A549 (cell line): ENCODE measurements around the gene WDR38.

ENCODE experiments used
- BHLHE40 ChIP-seq: IDR thresholded peaks from 2 replicates; pipeline ENCODE4 v1.6.1; 2012; ENCODE audit warnings: low read depth, low read length, inconsistent platforms
- CHD4 ChIP-seq: fragments of 200-600 bp; sonication (generic); IDR thresholded peaks from 2 replicates; pipeline ENCODE4 v1.6.1; 2016; ENCODE audit warnings: antibody characterized with exemption, mild to moderate bottlenecking, borderline replicate concordance
- EP300 ChIP-seq, 2 experiments: fragments of >200 bp; sonication (Bioruptor Twin); formaldehyde crosslinking; IDR thresholded peaks; 2 replicates in 1 of 2; 3 replicates in 1 of 2; pipeline ENCODE4 v1.6.1; 2016 to 2017
- KDM1A ChIP-seq: fragments of 200-600 bp; sonication (generic); IDR thresholded peaks from 2 replicates; pipeline ENCODE4 v1.6.1; 2016; ENCODE audit warnings: low read depth, mild to moderate bottlenecking
- POLR2A ChIP-seq: IDR thresholded peaks from 2 replicates; pipeline ENCODE4 v1.6.1; 2012; ENCODE audit warnings: mild to moderate bottlenecking, low read length
- RFX5 ChIP-seq: fragments of 450-650 bp; IDR thresholded peaks from 2 replicates; pipeline ENCODE4 v1.7.1; 2014; ENCODE audit warnings: antibody characterized with exemption, mild to moderate bottlenecking, moderate library complexity
- TF ChIP-seq, protein P1 (sequence below): fragments of >200 bp; sonication (Bioruptor Twin); formaldehyde crosslinking; IDR thresholded peaks from 3 replicates; pipeline ENCODE4 v1.5.1; 2016

DNA sequence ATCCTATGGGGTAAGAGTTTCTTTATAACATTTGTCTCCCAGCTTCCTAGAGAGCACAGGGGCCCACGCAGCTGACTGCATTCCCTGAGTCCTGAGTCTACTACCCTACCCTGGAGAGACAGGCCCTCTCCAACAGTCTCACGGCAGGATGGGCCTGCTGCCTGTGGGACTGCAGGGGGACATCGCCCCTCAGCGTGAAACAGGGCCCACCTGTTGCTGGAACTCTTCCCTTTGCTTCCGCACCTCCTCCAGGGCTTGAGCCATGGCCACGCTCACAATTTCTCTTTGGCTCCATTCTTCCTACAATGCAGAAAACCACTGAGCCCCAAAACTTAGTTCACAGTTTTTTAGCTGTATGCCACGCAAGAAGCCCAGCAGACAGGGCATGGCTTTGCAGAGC, 36.9 kb downstream of the WDR38 start:
- TF ChIP-seq KDM1A (no peak), CHD4 (no peak), EP300 (IDR thresholded peaks at IDR 0.05) (no peak), BHLHE40 (no peak), POLR2A (no peak), RFX5 (no peak)
- TF ChIP-seq, protein P1, sequence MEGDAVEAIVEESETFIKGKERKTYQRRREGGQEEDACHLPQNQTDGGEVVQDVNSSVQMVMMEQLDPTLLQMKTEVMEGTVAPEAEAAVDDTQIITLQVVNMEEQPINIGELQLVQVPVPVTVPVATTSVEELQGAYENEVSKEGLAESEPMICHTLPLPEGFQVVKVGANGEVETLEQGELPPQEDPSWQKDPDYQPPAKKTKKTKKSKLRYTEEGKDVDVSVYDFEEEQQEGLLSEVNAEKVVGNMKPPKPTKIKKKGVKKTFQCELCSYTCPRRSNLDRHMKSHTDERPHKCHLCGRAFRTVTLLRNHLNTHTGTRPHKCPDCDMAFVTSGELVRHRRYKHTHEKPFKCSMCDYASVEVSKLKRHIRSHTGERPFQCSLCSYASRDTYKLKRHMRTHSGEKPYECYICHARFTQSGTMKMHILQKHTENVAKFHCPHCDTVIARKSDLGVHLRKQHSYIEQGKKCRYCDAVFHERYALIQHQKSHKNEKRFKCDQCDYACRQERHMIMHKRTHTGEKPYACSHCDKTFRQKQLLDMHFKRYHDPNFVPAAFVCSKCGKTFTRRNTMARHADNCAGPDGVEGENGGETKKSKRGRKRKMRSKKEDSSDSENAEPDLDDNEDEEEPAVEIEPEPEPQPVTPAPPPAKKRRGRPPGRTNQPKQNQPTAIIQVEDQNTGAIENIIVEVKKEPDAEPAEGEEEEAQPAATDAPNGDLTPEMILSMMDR, result no peak
